GM12891 (cell line): ENCODE data around the gene IP6K3.

ENCODE experiments used
- POLR2A ChIP-seq: IDR thresholded peaks from 2 replicates; pipeline ENCODE4 v1.6.1; 2011; ENCODE audit warnings: low read depth, low read length, control low read depth
- POLR2AphosphoS5 ChIP-seq: IDR thresholded peaks from 2 replicates; pipeline ENCODE4 v1.6.1; 2011; ENCODE audit warnings: low read depth, low read length, control low read depth
- POU2F2 ChIP-seq: IDR thresholded peaks from 2 replicates; pipeline ENCODE4 v1.6.1; 2011; ENCODE audit warnings: low read depth, mild to moderate bottlenecking, control low read depth, low read length, moderate library complexity
- SPI1 ChIP-seq: IDR thresholded peaks from 2 replicates; pipeline ENCODE4 v1.6.1; 2011; ENCODE audit warnings: low read depth, low read length, control low read depth
- TAF1 ChIP-seq: IDR thresholded peaks from 2 replicates; pipeline ENCODE4 v1.6.1; 2011; ENCODE audit warnings: low read depth, low read length, control low read depth

- no peak for TF ChIP-seq POLR2A
- no peak for TF ChIP-seq TAF1
- TF ChIP-seq POLR2AphosphoS5: no peak
- no peak for TF ChIP-seq SPI1
- no peak for TF ChIP-seq POU2F2
Observed at GRCh38 chr6:33774774-33775173, 28.1 kb upstream of the IP6K3 start.
